Measurements from ENCODE around the gene PDS5B.
A peak's percentile ranks its signal among the peaks of the same experiment; 100 is the strongest.
"Not testable (repeated sequence)": the region's sequence is repeated elsewhere in the genome, so short reads cannot be mapped to it uniquely, and the experiment has no call there.

The PDS5B gene

GRCh38 chr13:32560842-32561241 lies 25.4 kb upstream of the PDS5B start:
- H3K36me3 ChIP-seq (ENCODE audit: control insufficient read depth, insufficient read depth, low read length); H3K9ac ChIP-seq (ENCODE audit: low read length); H3K4me1 ChIP-seq (ENCODE audit: control insufficient read depth, insufficient read depth, low read length); H3K27me3 ChIP-seq (ENCODE audit: control insufficient read depth, insufficient read depth, low read length); H3K9me3 ChIP-seq (ENCODE audit: control insufficient read depth, low read length); H3K4me3 ChIP-seq (ENCODE audit: low read length): not testable (repeated sequence)

GRCh38 chr13:32575687-32576086 lies 10.6 kb upstream of the PDS5B start:
- not testable (repeated sequence) for H3K36me3 ChIP-seq (ENCODE audit: control insufficient read depth, insufficient read depth, low read length)

GRCh38 chr13:32577032-32577431 lies 9.2 kb upstream of the PDS5B start:
- H3K9me3 ChIP-seq (ENCODE audit: control insufficient read depth, low read length): no peaks in the 10 kb centered on the region
- H3K27me3 ChIP-seq (ENCODE audit: control insufficient read depth, insufficient read depth, low read length): no peaks in the 10 kb centered on the region
- no peak overlapping the region for H3K9ac ChIP-seq (ENCODE audit: low read length)
- no peaks in the 10 kb centered on the region for H3K4me1 ChIP-seq (ENCODE audit: control insufficient read depth, insufficient read depth, low read length)
- H3K36me3 ChIP-seq (ENCODE audit: control insufficient read depth, insufficient read depth, low read length): no peaks in the 10 kb centered on the region
- H3K4me3 ChIP-seq (ENCODE audit: low read length): no peak overlapping the region

More at GRCh38 chr13:32575687-32576086, 10.6 kb upstream of the PDS5B start:
- H3K9me3 ChIP-seq (ENCODE audit: control insufficient read depth, low read length); H3K27me3 ChIP-seq (ENCODE audit: control insufficient read depth, insufficient read depth, low read length); H3K4me1 ChIP-seq (ENCODE audit: control insufficient read depth, insufficient read depth, low read length); H3K4me3 ChIP-seq (ENCODE audit: low read length); H3K9ac ChIP-seq (ENCODE audit: low read length): not testable (repeated sequence)

GRCh38 chr13:32581177-32581786 lies 5.0 kb upstream of the PDS5B start:
- Histone ChIP-seq H3K4me1 (ENCODE audit: control insufficient read depth, insufficient read depth, low read length) (peaks cover 5% of the 10 kb centered on the region), H3K27me3 (ENCODE audit: control insufficient read depth, insufficient read depth, low read length) (no peaks in the 10 kb centered on the region), H3K36me3 (ENCODE audit: control insufficient read depth, insufficient read depth, low read length) (no peaks in the 10 kb centered on the region), H3K4me3 (ENCODE audit: low read length) (no peak overlapping the region), H3K9me3 (ENCODE audit: control insufficient read depth, low read length) (no peaks in the 10 kb centered on the region), H3K9ac (ENCODE audit: low read length) (no peak overlapping the region)

GRCh38 chr13:32582281-32582680 lies 4.0 kb upstream of the PDS5B start:
- Histone ChIP-seq H3K9me3 (ENCODE audit: control insufficient read depth, low read length) (no peaks in the 10 kb centered on the region), H3K9ac (ENCODE audit: low read length) (no peak overlapping the region), H3K36me3 (ENCODE audit: control insufficient read depth, insufficient read depth, low read length) (no peaks in the 10 kb centered on the region), H3K27me3 (ENCODE audit: control insufficient read depth, insufficient read depth, low read length) (no peaks in the 10 kb centered on the region), H3K4me3 (ENCODE audit: low read length) (no peak overlapping the region), H3K4me1 (ENCODE audit: control insufficient read depth, insufficient read depth, low read length) (peaks cover 5% of the 10 kb centered on the region)

- H3K9ac ChIP-seq (ENCODE audit: low read length): no peak overlapping the region
- H3K27me3 ChIP-seq (ENCODE audit: control insufficient read depth, insufficient read depth, low read length): no peaks in the 10 kb centered on the region
- H3K4me1 ChIP-seq (ENCODE audit: control insufficient read depth, insufficient read depth, low read length): peaks cover 5% of the 10 kb centered on the region
- H3K9me3 ChIP-seq (ENCODE audit: control insufficient read depth, low read length): no peaks in the 10 kb centered on the region
- no peak overlapping the region for H3K4me3 ChIP-seq (ENCODE audit: low read length)
- no peaks in the 10 kb centered on the region for H3K36me3 ChIP-seq (ENCODE audit: control insufficient read depth, insufficient read depth, low read length)
Observed at GRCh38 chr13:32582991-32583390, 3.3 kb upstream of the PDS5B start.

- Histone ChIP-seq H3K9me3 (ENCODE audit: control insufficient read depth, low read length) (no peaks in the 10 kb centered on the region), H3K4me1 (ENCODE audit: control insufficient read depth, insufficient read depth, low read length) (peaks cover 10% of the 10 kb centered on the region), H3K36me3 (ENCODE audit: control insufficient read depth, insufficient read depth, low read length) (no peaks in the 10 kb centered on the region), H3K27me3 (ENCODE audit: control insufficient read depth, insufficient read depth, low read length) (no peaks in the 10 kb centered on the region), H3K9ac (ENCODE audit: low read length) (peak overlapping the region; percentile 81), H3K4me3 (ENCODE audit: low read length) (peak overlapping the region; percentile 65)
Observed at GRCh38 chr13:32585550-32586079, 637 bp upstream of the PDS5B start.

- Histone ChIP-seq H3K27me3 (ENCODE audit: control insufficient read depth, insufficient read depth, low read length) (no peaks in the 10 kb centered on the region), H3K9ac (ENCODE audit: low read length) (peak overlapping the region; percentile 69)
Observed at GRCh38 chr13:32587011-32587810, 959 bp downstream of the PDS5B start.

GRCh38 chr13:32587811-32588170 lies 1.5 kb downstream of the PDS5B start:
- no peaks in the 10 kb centered on the region for H3K27me3 ChIP-seq (ENCODE audit: control insufficient read depth, insufficient read depth, low read length)
- no peaks in the 10 kb centered on the region for H3K9me3 ChIP-seq (ENCODE audit: control insufficient read depth, low read length)
- no peaks in the 10 kb centered on the region for H3K36me3 ChIP-seq (ENCODE audit: control insufficient read depth, insufficient read depth, low read length)
- peak overlapping the region; percentile 51 for H3K4me3 ChIP-seq (ENCODE audit: low read length)
- H3K9ac ChIP-seq (ENCODE audit: low read length): peak overlapping the region; percentile 69
- peaks cover 10% of the 10 kb centered on the region for H3K4me1 ChIP-seq (ENCODE audit: control insufficient read depth, insufficient read depth, low read length)

More at GRCh38 chr13:32587011-32587810, 959 bp downstream of the PDS5B start:
- H3K4me1 ChIP-seq (ENCODE audit: control insufficient read depth, insufficient read depth, low read length): peaks cover 10% of the 10 kb centered on the region
- no peaks in the 10 kb centered on the region for H3K36me3 ChIP-seq (ENCODE audit: control insufficient read depth, insufficient read depth, low read length)
- H3K9me3 ChIP-seq (ENCODE audit: control insufficient read depth, low read length): no peaks in the 10 kb centered on the region
- H3K4me3 ChIP-seq (ENCODE audit: low read length): peak overlapping the region; percentile 51

- H3K9ac ChIP-seq (ENCODE audit: low read length): no peak overlapping the region
Observed at GRCh38 chr13:32588736-32589135, 2.5 kb downstream of the PDS5B start.

GRCh38 chr13:32589471-32589870 lies 3.2 kb downstream of the PDS5B start:
- H3K4me1 ChIP-seq (ENCODE audit: control insufficient read depth, insufficient read depth, low read length): peaks cover 10% of the 10 kb centered on the region
- no peaks in the 10 kb centered on the region for H3K27me3 ChIP-seq (ENCODE audit: control insufficient read depth, insufficient read depth, low read length)
- no peaks in the 10 kb centered on the region for H3K36me3 ChIP-seq (ENCODE audit: control insufficient read depth, insufficient read depth, low read length)
- no peak overlapping the region for H3K9ac ChIP-seq (ENCODE audit: low read length)
- H3K9me3 ChIP-seq (ENCODE audit: control insufficient read depth, low read length): no peaks in the 10 kb centered on the region
- H3K4me3 ChIP-seq (ENCODE audit: low read length): no peak overlapping the region

More at GRCh38 chr13:32588736-32589135, 2.5 kb downstream of the PDS5B start:
- H3K9me3 ChIP-seq (ENCODE audit: control insufficient read depth, low read length): no peaks in the 10 kb centered on the region
- H3K4me3 ChIP-seq (ENCODE audit: low read length): no peak overlapping the region
- no peaks in the 10 kb centered on the region for H3K36me3 ChIP-seq (ENCODE audit: control insufficient read depth, insufficient read depth, low read length)
- H3K4me1 ChIP-seq (ENCODE audit: control insufficient read depth, insufficient read depth, low read length): peaks cover 10% of the 10 kb centered on the region
- no peaks in the 10 kb centered on the region for H3K27me3 ChIP-seq (ENCODE audit: control insufficient read depth, insufficient read depth, low read length)

- Histone ChIP-seq H3K4me3 (ENCODE audit: low read length) (no peak overlapping the region), H3K36me3 (ENCODE audit: control insufficient read depth, insufficient read depth, low read length) (no peaks in the 10 kb centered on the region), H3K9me3 (ENCODE audit: control insufficient read depth, low read length) (no peaks in the 10 kb centered on the region), H3K27me3 (ENCODE audit: control insufficient read depth, insufficient read depth, low read length) (no peaks in the 10 kb centered on the region), H3K9ac (ENCODE audit: low read length) (no peak overlapping the region), H3K4me1 (ENCODE audit: control insufficient read depth, insufficient read depth, low read length) (peaks cover 9% of the 10 kb centered on the region)
Observed at GRCh38 chr13:32590266-32590665, 4.0 kb downstream of the PDS5B start.

Data from mucosa of stomach (tissue), 1 donor.